MG63 (cell line): ENCODE data around the gene CCDC97. TPM values are rescaled to one million over a fixed set of nuclear protein-coding genes. Genes with fewer than 3 reads are reported as not detected.
"Not testable (repeated sequence)": the region's sequence is repeated elsewhere in the genome, so short reads cannot be mapped to it uniquely, and the experiment has no call there.

ENCODE experiments used
- DNase-seq: peaks from one replicate; pipeline ENCODE4 v3.0.0-alpha.2; 2020
- H3K27me3 ChIP-seq: fragments of 250-450 bp; sonication (Bioruptor Pico); 2 replicates; pipeline ENCODE4 v1.5.1; 2020; ENCODE audit warnings: mild to moderate bottlenecking, moderate library complexity
- H3K36me3 ChIP-seq: fragments of 250-450 bp; sonication (Bioruptor Pico); 2 replicates; pipeline ENCODE4 v1.5.1; 2020; ENCODE audit warnings: mild to moderate bottlenecking, moderate library complexity
- H3K4me3 ChIP-seq: fragments of 250-450 bp; sonication (Bioruptor Pico); 2 replicates; pipeline ENCODE4 v1.5.1; 2020; ENCODE audit warnings: mild to moderate bottlenecking, moderate library complexity
- H3K9me3 ChIP-seq: fragments of 250-450 bp; sonication (Bioruptor Pico); 2 replicates; pipeline ENCODE4 v1.5.1; 2020; ENCODE audit warnings: mild to moderate bottlenecking, moderate library complexity
- total RNA-seq: library from RNA; depleted of rRNA; stranded (reverse); fragments of >200 nt; shearing (Covaris generic); gene quantifications from 2 replicates; pipeline ENCODE4 v1.2.3, GENCODE V29; 2014; ENCODE audit warnings: low replicate concordance; rRNA removed

Gene CCDC97
- total RNA-seq, 1 experiment from 2014 or later, result 22.3 TPM

- H3K36me3 ChIP-seq, result peaks cover 21% of the 10 kb centered on the region
- DNase-seq, result peak; percentile 99
- H3K4me3 ChIP-seq, result peak within 1 kb of the TSS; percentile 83
- H3K27me3 ChIP-seq, result no peaks in the 10 kb centered on the region
- no peaks in the 10 kb centered on the region for H3K9me3 ChIP-seq
Observed at GRCh38 chr19:41363753-41364523, 54.0 kb downstream of the CCDC97 start, which contains the start of gene B9D2. TSS of gene B9D2 (minus strand) at chr19:41364149. CDS start at chr19:41363519, 630 bp downstream.

- DNase-seq, result no peak
- Histone ChIP-seq H3K27me3 (no peaks in the 10 kb centered on the region), H3K36me3 (peaks cover 21% of the 10 kb centered on the region), H3K4me3 (peak overlapping the region; percentile 83), H3K9me3 (no peaks in the 10 kb centered on the region)
Observed at GRCh38 chr19:41364524-41365391, 54.8 kb downstream of the CCDC97 start.

- H3K4me3 ChIP-seq, result no peak overlapping the region
- peaks cover 16% of the 10 kb centered on the region for H3K36me3 ChIP-seq
- no peaks in the 10 kb centered on the region for H3K27me3 ChIP-seq
- no peaks in the 10 kb centered on the region for H3K9me3 ChIP-seq
- DNase-seq, result no peak
Observed at GRCh38 chr19:41366089-41366488, 56.1 kb downstream of the CCDC97 start.

GRCh38 chr19:41367848-41368301 lies 57.9 kb downstream of the CCDC97 start:
- Histone ChIP-seq H3K27me3 (no peaks in the 10 kb centered on the region), H3K4me3 (no peak overlapping the region), H3K36me3 (peaks cover 15% of the 10 kb centered on the region), H3K9me3 (no peaks in the 10 kb centered on the region)
- DNase-seq, result peak; percentile 73

GRCh38 chr19:41369769-41370168 lies 59.8 kb downstream of the CCDC97 start:
- H3K9me3 ChIP-seq, result no peaks in the 10 kb centered on the region
- H3K4me3 ChIP-seq, result no peak overlapping the region
- no peak for DNase-seq
- H3K27me3 ChIP-seq, result no peaks in the 10 kb centered on the region
- peaks cover 16% of the 10 kb centered on the region for H3K36me3 ChIP-seq

- H3K36me3 ChIP-seq, result peaks cover 14% of the 10 kb centered on the region
- H3K27me3 ChIP-seq, H3K9me3 ChIP-seq, H3K4me3 ChIP-seq, DNase-seq: not testable (repeated sequence)
Observed at GRCh38 chr19:41371119-41371518, 61.1 kb downstream of the CCDC97 start.

GRCh38 chr19:41371541-41371940 lies 61.6 kb downstream of the CCDC97 start:
- Histone ChIP-seq H3K36me3 (peaks cover 14% of the 10 kb centered on the region), H3K4me3 (no peak overlapping the region), H3K27me3 (no peaks in the 10 kb centered on the region), H3K9me3 (no peaks in the 10 kb centered on the region)
- DNase-seq, result no peak

GRCh38 chr19:41372501-41372900 lies 62.5 kb downstream of the CCDC97 start:
- H3K4me3 ChIP-seq, result no peak overlapping the region
- H3K9me3 ChIP-seq, result no peaks in the 10 kb centered on the region
- H3K36me3 ChIP-seq, result peaks cover 10% of the 10 kb centered on the region
- DNase-seq, result no peak
- H3K27me3 ChIP-seq, result no peaks in the 10 kb centered on the region

- peaks cover 10% of the 10 kb centered on the region for H3K36me3 ChIP-seq
- no peaks in the 10 kb centered on the region for H3K9me3 ChIP-seq
- H3K27me3 ChIP-seq, result no peaks in the 10 kb centered on the region
- DNase-seq, result peak; percentile 92
- no peak overlapping the region for H3K4me3 ChIP-seq
Observed at GRCh38 chr19:41373993-41374392, 64.0 kb downstream of the CCDC97 start.

Other genes starting within 250 kb of the CCDC97 start
- gene CYP2A13, start 221.7 kb upstream of the CCDC97 start, total RNA-seq, result not detected in 2 replicates
- not detected in 2 replicates for gene CYP2F1, start 195.7 kb upstream of the CCDC97 start, total RNA-seq
- gene CYP2S1, start 117.0 kb upstream of the CCDC97 start, total RNA-seq, result 3.9 and 5.0 TPM in 2 replicates
- gene AXL, start 90.9 kb upstream of the CCDC97 start, total RNA-seq, result 294 and 355 TPM in 2 replicates
- 149 and 151 TPM in 2 replicates for gene HNRNPUL1, start 45.8 kb upstream of the CCDC97 start, total RNA-seq
- 5.6 and 8.6 TPM in 2 replicates for gene TGFB1, start 43.8 kb downstream of the CCDC97 start, total RNA-seq
- 2.4 and 31.0 TPM in 2 replicates for gene B9D2, start 54.0 kb downstream of the CCDC97 start, total RNA-seq
- gene TMEM91, start 66.4 kb downstream of the CCDC97 start, total RNA-seq, result 0.64 and 1.5 TPM in 2 replicates
- 64.6 and 95.3 TPM in 2 replicates for gene EXOSC5, start 87.2 kb downstream of the CCDC97 start, total RNA-seq
- gene BCKDHA, start 87.6 kb downstream of the CCDC97 start, total RNA-seq, result 22.0 and 58.6 TPM in 2 replicates
- gene B3GNT8, start 117.2 kb downstream of the CCDC97 start, total RNA-seq, result not detected in 2 replicates
- 37.6 and 56.2 TPM in 2 replicates for gene DMAC2, start 129.7 kb downstream of the CCDC97 start, total RNA-seq
- not detected in 2 replicates for gene ERICH4, start 133.0 kb downstream of the CCDC97 start, total RNA-seq